NCI-H2171 treated with DMSO at 0.1 percent for 48 hours (cell line): ENCODE results near the gene LEP.

ENCODE experiments used
- DNase-seq: peaks from one replicate; lab custom pipeline; 2025; lab: John Stamatoyannopoulos, UW

Gene LEP

DNA sequence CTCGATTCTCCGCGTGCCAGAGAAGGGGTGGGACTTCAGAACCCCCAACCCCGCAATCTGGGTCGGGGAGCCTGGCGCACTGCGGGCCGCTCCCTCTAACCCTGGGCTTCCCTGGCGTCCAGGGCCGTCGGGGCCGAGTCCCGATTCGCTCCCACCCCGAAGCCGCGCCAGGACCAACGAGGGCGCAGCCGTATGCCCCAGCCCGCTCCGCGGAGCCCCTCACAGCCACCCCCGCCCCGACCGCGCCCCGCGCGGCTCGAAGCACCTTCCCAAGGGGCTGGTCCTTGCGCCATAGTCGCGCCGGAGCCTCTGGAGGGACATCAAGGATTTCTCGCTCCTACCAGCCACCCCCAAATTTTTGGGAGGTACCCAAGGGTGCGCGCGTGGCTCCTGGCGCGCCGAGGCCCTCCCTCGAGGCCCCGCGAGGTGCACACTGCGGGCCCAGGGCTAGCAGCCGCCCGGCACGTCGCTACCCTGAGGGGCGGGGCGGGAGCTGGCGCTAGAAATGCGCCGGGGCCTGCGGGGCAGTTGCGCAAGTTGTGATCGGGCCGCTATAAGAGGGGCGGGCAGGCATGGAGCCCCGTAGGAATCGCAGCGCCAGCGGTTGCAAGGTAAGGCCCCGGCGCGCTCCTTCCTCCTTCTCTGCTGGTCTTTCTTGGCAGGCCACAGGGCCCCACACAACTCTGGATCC, at the start of gene LEP:
Gene LEP, plus strand, starts transcription at position 583 of the 691 bp plus-strand sequence. CDS start 10,741 bp downstream, outside the sequence.
- no peak for DNase-seq

DNA sequence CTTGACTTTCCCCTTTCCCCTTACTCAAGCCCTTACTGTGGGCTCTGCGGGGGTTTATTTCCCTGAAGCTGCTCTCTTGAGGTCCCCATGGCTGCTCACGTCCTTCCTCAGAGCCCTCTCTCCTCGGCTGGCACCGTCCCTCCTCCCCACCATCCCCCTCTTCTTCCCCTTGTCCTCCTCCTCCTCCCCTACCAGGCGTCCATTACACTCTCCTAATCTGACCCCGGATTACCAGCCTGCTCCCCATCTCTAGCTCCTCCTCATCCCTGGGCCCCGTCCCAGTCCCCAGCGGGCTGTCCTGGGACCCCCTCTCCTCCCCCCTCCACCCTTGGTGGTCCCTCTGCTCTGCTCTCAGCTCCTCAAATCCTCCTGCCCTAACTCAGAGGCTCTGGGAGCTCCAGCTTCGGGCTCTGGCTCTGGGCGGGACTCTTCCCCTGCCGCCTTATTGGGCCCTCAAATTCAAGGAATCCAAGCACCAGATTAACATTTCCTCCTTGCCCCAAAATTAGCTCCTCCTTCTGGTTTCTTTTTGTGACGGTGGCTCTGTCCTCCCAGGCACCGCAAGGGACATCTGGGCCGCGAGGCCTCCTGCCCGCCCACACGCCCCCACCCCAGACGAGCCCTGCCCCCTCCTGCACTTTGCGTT, 48.5 kb upstream of the LEP start:
- no peak for DNase-seq

DNA sequence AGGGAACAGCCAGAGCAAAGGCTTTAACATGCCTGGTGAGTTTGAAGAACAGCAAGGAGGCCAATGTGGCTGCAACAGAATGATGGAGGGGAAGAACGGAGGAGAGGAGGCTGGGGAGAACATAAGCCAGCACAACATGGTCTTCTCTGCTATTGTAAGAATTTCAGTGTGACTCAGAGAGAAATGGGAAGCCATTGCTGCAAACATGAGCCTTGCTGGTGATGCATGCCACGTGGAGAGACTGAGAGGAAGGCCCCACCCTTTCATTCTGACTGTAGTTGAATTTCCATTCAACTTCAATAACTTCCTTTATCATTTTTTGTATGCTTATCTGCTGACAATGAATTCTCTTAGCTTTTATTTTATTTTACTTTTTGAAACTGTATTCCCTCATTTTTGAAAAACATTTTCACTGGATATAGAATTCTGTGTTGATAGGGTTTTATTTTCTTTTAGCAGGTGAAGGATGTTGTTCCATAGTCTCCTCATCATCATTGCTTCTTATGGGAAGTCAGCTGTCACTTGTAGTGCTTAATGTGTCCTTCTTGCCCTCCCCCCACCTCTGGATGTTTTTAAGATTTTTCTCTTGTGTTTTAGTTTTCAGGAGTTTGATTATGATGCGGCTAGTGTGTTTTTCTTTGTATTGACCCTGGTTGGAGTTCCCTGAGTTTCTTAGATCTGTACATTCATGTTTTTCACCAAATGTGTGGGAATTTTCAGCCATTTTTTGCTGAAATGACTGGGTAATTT, 46.4 kb upstream of the LEP start:
- DNase-seq: no peak

DNA sequence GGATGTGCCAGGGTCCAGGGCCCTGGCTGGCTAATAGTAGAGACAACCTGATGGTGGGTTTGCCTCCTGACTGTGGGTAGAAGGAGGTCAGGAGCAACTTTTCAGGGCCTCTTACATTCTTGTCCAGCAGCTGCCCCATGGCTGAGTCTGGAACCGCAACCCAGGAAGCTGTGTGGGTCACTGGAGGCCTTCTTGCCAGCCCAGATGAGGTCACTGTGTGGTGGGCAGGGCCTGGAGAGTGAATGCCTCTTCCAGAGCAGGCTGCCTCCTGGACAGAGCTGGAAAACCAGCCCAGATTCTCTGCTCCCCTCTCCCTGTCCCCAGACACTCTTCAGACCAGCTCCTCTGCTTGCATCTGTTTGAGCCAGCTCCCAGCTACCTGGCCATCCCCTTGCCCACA, 43.5 kb upstream of the LEP start:
- no peak for DNase-seq

DNA sequence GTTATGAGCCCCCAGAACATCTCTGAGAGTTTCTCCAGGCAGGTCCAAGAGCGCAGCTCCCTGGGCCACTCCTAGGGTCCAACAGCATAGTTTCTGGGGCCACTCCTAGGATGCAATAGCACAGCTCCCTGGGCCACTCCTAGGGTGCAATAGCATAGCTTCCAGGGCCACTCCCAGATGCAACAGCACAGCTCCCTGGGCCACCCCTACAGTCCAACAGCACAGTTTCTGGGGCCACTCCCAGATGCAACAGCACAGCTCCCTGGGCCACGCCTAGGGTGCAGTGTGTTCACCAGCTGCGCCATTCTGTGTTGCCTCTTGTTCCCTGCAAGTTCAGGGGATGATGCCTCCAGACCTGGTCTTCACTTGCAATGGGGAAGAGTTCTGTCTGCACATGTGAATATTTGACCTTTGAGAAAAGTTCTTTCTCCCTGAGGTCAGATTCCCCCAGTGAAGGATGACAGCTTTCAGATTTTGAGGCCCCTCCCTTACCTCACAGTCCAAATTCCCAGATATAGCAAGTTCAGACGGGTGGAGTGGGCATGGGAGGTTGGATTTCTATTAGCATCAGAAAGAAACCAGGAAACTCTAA, 43.0 kb upstream of the LEP start:
- no peak for DNase-seq

DNA sequence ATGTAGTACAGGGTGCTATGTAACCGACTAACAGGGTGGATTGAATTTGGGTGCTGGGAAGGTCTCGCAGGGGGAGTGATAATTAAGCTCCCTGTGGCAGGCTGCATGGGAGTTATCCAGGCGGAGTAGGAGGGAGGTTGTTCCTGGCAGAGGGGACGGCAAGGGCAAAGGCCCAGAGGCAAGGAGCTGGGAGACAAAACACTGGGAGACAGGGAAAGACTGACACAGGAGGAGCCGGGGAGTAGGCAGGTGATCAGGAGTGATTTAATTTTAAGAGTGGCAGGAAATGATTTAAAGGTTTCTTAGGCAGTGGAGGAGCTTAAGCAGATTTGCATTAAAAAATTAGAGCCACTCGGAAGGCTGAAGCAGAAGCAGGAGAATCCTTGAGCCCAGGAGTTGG, 40.7 kb upstream of the LEP start:
- DNase-seq: no peak

DNA sequence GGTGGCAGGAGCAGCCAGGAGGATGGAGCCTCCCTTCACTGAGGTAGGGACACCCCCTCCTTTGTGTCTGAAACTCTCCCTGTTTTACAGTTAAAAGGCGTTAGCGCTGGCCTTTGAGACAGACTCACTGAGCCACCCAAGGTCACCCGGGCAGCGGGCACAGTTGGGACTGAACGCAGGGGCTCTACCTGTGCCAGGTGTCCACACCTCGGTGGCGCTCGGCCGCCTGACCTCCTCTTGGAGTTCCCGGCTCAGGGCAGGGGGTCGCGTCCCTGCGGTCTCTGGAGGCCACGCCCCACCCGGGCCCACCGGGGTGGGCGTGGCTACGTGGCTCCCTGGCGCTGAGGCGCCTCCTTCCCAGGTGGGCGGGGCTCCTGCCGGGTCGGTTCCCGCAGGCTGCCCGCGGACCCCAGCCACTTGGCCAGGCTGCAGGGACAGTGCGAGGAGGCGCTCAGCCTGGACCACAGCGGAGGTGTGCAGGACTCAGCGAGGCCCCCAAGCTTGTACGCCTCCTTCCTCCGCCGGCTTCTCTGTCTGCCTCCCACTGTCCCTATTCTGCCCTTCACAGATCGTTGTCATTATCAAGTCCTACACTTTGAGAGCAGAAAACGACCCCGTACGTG, 39.9 kb upstream of the LEP start:
- no peak for DNase-seq

DNA sequence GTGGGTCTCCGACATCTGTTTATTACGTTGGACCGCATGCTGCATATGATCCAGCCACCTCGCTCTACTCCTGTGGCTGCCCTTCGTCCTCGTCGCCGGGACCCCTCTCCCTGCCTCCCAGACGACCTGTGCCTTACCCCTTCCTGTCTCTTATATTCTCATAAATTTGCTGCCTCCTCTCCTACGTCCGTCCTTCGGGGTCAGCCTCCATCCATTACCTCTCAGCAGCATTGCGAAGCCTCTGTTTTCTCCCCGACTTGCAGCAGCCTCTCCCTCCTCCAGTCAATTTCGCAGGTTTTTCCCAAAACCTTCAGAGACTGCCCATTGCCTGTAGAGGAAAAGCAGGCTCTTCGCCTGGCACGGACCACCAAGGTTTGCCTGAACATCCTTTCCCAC, 39.4 kb upstream of the LEP start:
- no peak for DNase-seq

DNA sequence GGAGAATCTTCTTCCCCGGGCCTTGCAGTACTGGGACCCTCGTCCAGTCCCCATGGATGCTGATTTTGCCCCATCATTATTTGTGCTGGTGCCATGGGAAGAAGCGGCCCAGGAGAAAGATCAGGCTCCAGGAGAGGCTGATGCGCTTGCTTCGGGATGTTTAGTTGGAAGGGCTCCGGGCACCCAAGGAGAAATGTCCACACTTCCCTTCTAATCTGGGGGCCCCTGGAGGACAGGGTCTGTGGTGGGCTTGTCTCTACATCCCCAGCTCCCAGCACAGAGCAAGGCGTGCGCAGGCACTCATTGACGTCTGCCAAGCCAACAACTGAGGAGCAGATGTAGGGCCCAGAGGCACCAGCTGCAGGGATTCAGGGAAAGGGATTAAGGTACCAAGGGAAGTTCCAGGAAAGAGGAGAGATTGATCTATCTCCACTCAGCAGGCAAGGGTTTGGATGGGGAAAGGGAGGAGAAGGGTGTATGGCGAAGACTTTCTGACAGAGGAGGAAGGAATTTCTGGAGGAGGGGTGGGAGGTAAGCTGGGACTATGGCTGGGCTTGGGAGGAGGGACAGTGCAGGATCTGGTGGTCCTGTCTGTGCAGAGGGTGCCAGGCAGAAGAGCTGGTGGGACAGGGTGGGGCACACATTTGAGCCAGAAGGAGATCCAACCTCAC, 38.7 kb upstream of the LEP start:
- DNase-seq: no peak

DNA sequence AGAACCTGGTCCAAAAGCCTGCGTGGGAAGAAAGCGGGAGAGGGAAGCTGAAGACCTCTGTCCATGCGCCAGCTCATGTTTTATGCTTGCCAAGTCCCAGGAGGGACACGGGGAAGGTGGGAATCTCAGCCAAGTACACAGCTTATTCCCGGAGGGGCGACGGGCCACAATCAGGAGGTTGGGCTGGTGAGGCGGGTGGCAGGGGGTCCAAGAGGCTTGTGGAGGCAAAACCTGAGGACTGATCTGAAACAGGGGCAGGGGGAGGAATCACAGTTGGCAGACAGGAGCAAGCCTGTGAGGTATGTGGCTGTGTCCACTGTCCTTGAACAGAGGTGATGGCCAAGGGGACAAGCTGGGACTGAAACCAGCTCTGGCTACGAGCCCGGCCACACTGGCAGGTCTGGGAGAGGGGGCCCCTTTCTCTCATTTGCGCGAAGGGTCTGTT, 38.0 kb upstream of the LEP start:
- no peak for DNase-seq

DNA sequence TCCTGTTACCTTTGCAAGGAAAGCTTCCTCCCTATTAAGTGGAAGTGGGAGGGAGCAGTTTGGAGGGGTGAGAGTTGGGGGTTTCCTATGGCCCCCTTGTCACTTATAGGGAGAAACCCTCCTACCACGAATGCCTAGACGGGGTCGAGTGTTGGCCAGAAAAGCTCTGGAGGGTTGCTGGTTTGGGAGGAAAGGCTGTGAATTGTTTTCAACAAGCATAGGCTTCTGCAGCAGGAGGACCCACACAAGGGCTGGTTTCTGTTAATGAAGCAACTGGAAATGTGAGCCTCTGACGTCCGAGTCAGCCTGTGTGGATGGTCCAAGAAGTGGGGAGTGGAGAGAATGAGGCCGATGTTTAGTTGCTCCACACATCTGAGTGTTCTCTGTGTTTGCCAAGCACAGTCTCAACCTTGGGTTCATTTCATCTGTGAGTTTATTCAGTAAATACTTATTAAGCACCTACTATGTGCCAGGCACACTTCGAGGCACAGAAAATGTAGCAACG, 37.3 kb upstream of the LEP start:
- no peak for DNase-seq

DNA sequence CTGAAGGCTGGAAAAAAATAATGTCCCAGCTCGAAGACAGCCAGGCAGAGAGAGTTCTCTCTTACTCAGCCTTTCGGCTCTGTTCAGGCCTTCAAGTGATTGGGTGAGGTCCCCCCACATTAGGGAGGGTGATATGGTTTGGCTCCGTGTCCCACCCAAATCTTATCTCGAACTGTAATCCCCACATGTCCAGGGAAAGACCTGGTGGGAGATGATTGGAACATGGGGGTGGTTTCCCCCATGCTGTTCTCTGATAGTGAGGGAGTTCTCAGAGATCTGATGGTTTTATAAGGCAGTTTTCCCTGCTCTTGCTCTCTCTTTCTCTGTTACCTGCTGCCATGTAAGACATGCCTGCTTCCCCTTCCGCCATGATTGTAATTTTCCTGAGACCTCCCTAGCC, 36.6 kb upstream of the LEP start:
- DNase-seq: no peak

DNA sequence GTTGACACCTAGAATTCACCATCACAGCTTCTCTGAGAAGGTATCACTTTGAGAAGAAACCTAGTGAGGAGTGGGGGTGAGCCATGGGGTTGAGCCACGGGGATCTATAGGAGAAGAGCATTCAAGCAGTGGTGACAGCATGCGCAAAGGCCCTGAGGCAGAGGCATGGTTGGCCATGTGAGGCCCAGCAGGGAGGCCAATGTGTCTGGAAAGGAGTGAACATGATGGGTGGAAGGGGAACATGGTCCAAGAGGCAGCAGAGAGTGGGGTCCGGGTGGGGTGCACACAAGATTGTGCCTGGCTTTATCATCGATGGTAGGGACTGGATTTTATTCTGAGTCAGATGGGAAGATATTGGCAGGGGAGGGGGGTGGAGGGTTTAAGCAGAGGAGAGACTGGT, 36.0 kb upstream of the LEP start:
- DNase-seq: no peak

DNA sequence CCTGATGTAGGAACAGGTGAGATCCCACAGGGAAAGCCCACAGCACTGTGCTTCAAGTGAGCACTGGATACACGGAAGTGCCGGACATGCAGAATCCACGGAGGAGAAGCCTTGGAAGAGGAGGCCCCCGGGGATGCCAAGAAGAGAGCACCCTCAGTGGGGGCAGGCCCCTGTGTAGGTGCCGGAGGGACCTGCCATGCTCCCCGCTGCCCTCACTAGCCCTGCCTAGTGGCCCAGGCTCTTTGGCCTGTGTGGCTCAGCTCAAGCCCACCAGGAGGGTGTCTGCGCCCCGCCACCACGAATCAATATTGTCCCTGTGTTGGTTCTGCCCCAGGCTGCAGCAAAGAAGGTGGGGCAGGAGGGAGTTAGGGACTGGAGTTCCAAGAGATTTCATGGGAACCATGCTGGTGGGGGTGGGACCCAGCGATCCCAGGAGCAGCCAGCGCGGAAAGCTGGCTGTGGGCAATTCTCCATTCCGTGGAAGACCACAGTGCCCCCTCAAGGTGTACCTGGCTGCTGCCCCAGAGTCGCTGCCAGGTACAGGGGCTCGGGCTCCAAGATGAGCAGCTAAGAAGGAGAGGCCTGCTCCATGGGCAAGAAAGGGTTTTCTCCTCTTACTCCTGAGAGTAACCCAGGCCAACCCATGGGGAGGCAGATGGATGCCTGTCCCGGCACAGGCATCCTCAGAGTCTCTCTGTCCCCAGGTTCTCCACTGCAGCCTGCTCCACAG, 34.9 kb upstream of the LEP start:
- no peak for DNase-seq

DNA sequence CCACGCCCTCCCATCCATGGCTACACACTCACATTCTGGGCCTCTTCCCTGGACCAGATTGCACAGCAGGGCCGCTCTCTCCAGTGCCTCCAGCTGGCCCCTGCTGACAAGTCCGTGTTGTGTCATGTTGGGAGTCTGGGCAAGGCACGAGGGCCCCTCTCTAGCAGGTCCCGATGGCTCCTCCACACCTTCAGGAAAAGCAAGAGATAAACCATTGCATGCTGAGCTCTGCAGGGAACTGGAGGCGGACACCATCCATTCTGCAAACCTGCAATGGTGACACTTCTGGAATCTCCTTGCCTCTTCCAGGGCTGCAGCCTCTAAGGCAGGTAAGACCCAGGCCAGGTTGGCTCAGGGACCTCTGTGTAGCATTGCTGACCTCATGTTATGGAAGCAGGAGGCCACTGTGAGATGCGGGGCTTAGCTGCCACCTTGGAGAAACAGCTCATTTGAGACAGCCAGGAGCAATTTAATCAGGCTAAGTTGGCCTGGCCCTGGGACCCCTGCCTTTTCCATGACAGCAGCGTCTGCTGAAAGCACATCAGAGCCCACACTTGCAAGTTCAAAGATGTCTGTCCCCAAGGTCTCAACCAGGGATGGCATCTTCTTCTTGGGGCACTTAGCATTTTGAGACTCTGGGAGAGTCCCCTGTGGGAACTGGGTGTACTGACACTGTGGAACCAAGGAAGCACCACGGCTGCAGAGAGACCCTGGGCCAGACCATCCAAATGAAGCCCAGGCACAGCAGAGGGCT, 34.2 kb upstream of the LEP start:
- DNase-seq: no peak

DNA sequence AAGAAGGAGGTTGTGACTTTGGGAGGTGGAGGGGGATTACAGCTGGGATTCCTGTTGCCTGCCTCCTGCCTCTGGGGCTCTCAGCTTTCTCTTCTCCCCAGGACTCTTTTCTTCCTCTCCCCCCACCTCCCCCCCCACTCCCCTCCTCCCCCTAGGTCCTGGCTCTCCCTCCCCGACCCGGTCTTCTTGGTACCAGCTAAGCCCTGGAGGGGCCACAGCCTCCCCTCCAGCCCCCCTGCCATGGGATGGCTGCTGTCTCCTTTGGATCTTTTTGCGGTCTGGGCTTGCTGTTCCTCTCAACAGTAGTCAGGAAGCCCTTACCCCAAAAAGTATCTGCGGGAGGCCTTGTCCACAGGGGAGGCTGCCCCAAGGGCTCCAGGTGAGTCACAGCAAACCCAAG, 33.5 kb upstream of the LEP start:
- no peak for DNase-seq

DNA sequence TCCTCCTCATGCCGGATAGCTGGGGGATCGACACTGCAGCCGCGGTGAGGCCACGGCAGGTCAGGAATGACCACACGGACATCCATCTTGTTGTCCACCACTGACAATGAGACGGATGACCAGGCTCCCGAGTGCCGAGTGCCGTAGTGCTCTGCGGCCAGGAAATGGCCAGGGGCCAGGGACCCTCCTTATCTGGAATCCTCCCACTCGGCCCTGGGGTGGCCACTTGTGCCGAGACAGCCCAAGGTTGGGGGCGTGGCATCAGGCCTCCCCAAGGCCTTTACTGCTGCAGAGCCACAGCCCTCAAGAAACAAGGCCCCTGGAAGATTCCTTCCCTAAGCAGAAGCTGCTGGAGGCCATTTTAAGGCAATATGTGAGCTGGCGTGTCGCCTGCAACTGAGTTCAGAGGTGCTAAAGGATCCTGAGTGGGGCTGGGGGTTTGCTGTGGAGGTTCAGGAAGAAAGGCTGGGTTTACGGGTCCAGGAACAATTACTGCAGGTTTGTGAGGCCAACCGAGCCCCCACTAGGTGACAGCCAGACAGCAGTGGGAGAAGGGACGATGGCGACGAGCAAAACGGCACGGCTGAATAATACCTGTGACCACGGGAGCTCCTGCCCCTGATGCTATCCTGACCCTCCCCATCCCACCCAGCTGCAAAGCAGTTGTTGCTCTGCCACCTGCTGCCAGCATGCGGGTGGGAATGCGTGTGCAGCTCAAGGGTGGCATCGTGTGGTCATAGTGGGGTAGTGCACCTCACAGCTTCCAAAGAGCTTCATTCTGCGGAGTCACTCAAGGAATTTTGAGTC, 31.6 kb upstream of the LEP start:
- peak; percentile 70 for DNase-seq

DNA sequence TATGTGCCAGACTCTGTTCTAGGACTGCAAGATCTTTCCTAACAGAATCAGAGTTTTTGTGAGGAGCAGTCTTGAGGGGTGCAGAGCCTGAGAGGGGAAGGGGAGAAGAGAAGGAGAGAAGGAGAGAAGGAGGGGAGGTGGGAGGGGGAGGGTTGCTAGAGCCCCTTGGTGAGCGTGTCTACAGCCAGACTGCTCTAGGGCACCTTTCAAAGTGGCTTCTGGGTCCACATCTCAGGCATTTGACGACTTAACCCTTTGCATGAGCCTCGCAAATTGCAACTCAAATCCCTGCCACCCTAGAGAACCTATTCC, 31.1 kb upstream of the LEP start:
- no peak for DNase-seq
